SK-N-SH treated with all-trans-retinoic acid at 6 μM for 48 hours (cell line): ENCODE data around the gene ZNF221.

ENCODE experiments used
- ATAC-seq: fragments of 200-7000 bp; cut with Tn5 transposase; 3 replicates; pipeline ENCODE4 v1.9.1; 2020; ENCODE audit warnings: mild to moderate bottlenecking, moderate library complexity
- ARNTL ChIP-seq: fragments of 450-650 bp; formaldehyde crosslinking; IDR thresholded peaks from 2 replicates; pipeline ENCODE4 v1.5.0; 2020; ENCODE audit warnings: low read depth, mild to moderate bottlenecking, moderate library complexity, borderline replicate concordance
- CREB5 ChIP-seq: fragments of 250-450 bp; sonication (Bioruptor Pico); IDR thresholded peaks from 2 replicates; pipeline ENCODE4 v1.5.1; 2020; ENCODE audit warnings: low read depth, mild to moderate bottlenecking, moderate library complexity
- CSDC2 ChIP-seq: fragments of 250-450 bp; sonication (Bioruptor Pico); IDR thresholded peaks from 2 replicates; pipeline ENCODE4 v1.5.0; 2020; ENCODE audit warnings: mild to moderate bottlenecking, moderate library complexity
- CSRNP3 ChIP-seq: fragments of 250-450 bp; sonication (Bioruptor Pico); IDR thresholded peaks from 2 replicates; pipeline ENCODE4 v1.5.1; 2021; ENCODE audit warnings: mild to moderate bottlenecking, moderate library complexity
- ESRRG ChIP-seq: fragments of 250-450 bp; sonication (Bioruptor Pico); IDR thresholded peaks from 2 replicates; pipeline ENCODE4 v1.6.1; 2021; ENCODE audit warnings: mild to moderate bottlenecking
- GLIS3 ChIP-seq: fragments of 250-450 bp; sonication (Bioruptor Pico); IDR thresholded peaks from 2 replicates; pipeline ENCODE4 v1.5.0; 2020; ENCODE audit warnings: mild to moderate bottlenecking, moderate library complexity
- ISL1 ChIP-seq: fragments of 250-450 bp; sonication (Bioruptor Pico); IDR thresholded peaks from 2 replicates; pipeline ENCODE4 v2.1.2; 2022; ENCODE audit warnings: mild to moderate bottlenecking, moderate library complexity
- OSR1 ChIP-seq: fragments of 250-450 bp; sonication (Bioruptor Pico); IDR thresholded peaks from 2 replicates; pipeline ENCODE4 v1.8.0; 2022; ENCODE audit warnings: moderate library complexity, mild to moderate bottlenecking, inconsistent platforms
- PATZ1 ChIP-seq: fragments of 250-450 bp; sonication (Bioruptor Pico); IDR thresholded peaks from 2 replicates; pipeline ENCODE4 v1.8.0; 2020; ENCODE audit warnings: mild to moderate bottlenecking, moderate library complexity, borderline replicate concordance
- POU6F1 ChIP-seq: fragments of 250-450 bp; sonication (Bioruptor Pico); IDR thresholded peaks from 2 replicates; pipeline ENCODE4 v1.8.0; 2021; ENCODE audit warnings: low read depth, mild to moderate bottlenecking, moderate library complexity, borderline replicate concordance
- PPARA ChIP-seq: fragments of 250-450 bp; sonication (Bioruptor Pico); IDR thresholded peaks from 2 replicates; pipeline ENCODE4 v1.5.0; 2020; ENCODE audit warnings: mild to moderate bottlenecking, borderline replicate concordance
- RARB ChIP-seq: fragments of 250-450 bp; sonication (Bioruptor Pico); IDR thresholded peaks from 2 replicates; pipeline ENCODE4 v1.8.0; 2021; ENCODE audit warnings: mild to moderate bottlenecking, moderate library complexity
- SNAI2 ChIP-seq: fragments of 250-450 bp; sonication (Bioruptor Pico); IDR thresholded peaks from 2 replicates; pipeline ENCODE4 v1.5.0; 2020; ENCODE audit warnings: mild to moderate bottlenecking, moderate library complexity
- TCF4 ChIP-seq: fragments of 250-450 bp; sonication (Bioruptor Pico); IDR thresholded peaks from 2 replicates; pipeline ENCODE4 v1.8.0; 2021; ENCODE audit warnings: mild to moderate bottlenecking, moderate library complexity, borderline replicate concordance
- TOX ChIP-seq: fragments of 250-450 bp; sonication (Bioruptor Pico); IDR thresholded peaks from 2 replicates; pipeline ENCODE4 v1.8.0; 2021; ENCODE audit warnings: mild to moderate bottlenecking, moderate library complexity, borderline replicate concordance
- ZC3H10 ChIP-seq: fragments of 250-450 bp; sonication (Bioruptor Pico); IDR thresholded peaks from 2 replicates; pipeline ENCODE4 v1.5.1; 2021; ENCODE audit warnings: mild to moderate bottlenecking, moderate library complexity
- ZNF565 ChIP-seq: fragments of 450-650 bp; formaldehyde crosslinking; conservative IDR thresholded peaks from 2 replicates; pipeline ENCODE4 v1.5.0; 2020; ENCODE audit warnings: low read depth, mild to moderate bottlenecking, moderate library complexity
- ZNF70 ChIP-seq: fragments of 450-650 bp; formaldehyde crosslinking; IDR thresholded peaks from 2 replicates; pipeline ENCODE4 v1.5.0; 2020; ENCODE audit warnings: mild to moderate bottlenecking, moderate library complexity

The ZNF221 gene

GRCh38 chr19:43956827-43957226 lies 5.8 kb downstream of the ZNF221 start (continued):
- TF ChIP-seq PATZ1 (CRISPR knock-in tag) (no peak), TOX (CRISPR knock-in tag) (no peak), ISL1 (CRISPR knock-in tag) (no peak), RARB (CRISPR knock-in tag) (no peak), GLIS3 (no peak)

GRCh38 chr19:43957891-43958290 lies 6.9 kb downstream of the ZNF221 start:
- ATAC-seq, result no peak
- TF ChIP-seq TOX (CRISPR knock-in tag) (no peak), POU6F1 (no peak), ZC3H10 (CRISPR knock-in tag) (no peak), ARNTL (CRISPR knock-in tag) (no peak), PATZ1 (CRISPR knock-in tag) (no peak), CSDC2 (CRISPR knock-in tag) (no peak), PPARA (CRISPR knock-in tag) (no peak), GLIS3 (no peak), CSRNP3 (CRISPR knock-in tag) (no peak), ZNF565 (CRISPR knock-in tag) (no peak)

GRCh38 chr19:43960411-43960810 lies 9.4 kb downstream of the ZNF221 start:
- no peak for ATAC-seq
- no peak for TF ChIP-seq ZNF70 (CRISPR knock-in tag)
- TF ChIP-seq OSR1, result no peak
- no peak for TF ChIP-seq ESRRG
- no peak for TF ChIP-seq CSRNP3 (CRISPR knock-in tag)
- TF ChIP-seq ISL1 (CRISPR knock-in tag), result no peak
- no peak for TF ChIP-seq ARNTL (CRISPR knock-in tag)
- TF ChIP-seq CSDC2 (CRISPR knock-in tag), result no peak

- no peak for ATAC-seq
- TF ChIP-seq CREB5 (CRISPR knock-in tag) (no peak), ZNF565 (CRISPR knock-in tag) (no peak), ESRRG (no peak), TOX (CRISPR knock-in tag) (no peak), OSR1 (no peak), PATZ1 (CRISPR knock-in tag) (no peak), GLIS3 (no peak), TCF4 (CRISPR knock-in tag) (no peak), SNAI2 (no peak), ARNTL (CRISPR knock-in tag) (no peak)
Measured at GRCh38 chr19:43966079-43966694, 15.2 kb downstream of the ZNF221 start.
